GM18861 (cell line): ENCODE data around the gene EFNA3.

Experiments used
- ATAC-seq: cut with Tn5 transposase; IDR thresholded peaks from one replicate; pipeline ENCODE4 v1.9.1; 2021; ENCODE audit not compliant: unreplicated experiment

EFNA3 gene

DNA sequence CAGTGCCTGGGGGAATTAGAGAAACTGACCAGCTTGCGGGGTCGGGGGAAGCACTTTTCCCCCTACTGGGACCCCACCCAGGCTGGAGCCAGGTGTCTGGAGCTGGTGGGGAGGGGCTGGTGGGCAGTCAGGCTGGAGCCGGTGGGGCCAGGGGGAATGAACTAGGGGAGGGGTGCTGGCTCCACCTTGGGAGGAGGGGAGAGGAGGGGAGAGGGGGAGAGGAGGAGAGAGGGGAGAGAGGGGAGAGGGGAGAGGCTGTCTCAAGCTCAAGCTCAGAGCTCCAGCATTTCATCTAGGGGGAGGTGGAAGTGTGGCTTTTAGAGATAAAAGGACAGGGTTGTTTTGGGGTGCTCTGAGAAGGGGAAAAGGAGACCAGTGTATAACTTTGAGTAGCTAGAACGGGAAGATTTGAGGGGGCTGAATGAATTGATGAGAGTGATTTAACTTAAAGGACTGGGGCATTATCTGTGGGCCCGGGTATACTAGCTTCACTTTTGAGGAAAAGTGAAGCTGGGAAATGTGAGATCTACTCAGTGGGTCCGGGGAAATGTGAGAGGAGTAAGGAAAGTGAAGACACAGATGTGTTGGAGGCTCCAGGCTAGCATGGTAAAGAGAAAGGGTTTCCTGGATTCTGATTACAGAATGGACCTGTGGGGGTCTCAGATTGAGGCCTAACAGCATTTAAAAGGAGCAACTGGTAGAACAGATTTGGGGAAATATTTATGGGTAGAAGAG lies 51.8 kb downstream of the EFNA3 start:
- no peak for ATAC-seq

DNA sequence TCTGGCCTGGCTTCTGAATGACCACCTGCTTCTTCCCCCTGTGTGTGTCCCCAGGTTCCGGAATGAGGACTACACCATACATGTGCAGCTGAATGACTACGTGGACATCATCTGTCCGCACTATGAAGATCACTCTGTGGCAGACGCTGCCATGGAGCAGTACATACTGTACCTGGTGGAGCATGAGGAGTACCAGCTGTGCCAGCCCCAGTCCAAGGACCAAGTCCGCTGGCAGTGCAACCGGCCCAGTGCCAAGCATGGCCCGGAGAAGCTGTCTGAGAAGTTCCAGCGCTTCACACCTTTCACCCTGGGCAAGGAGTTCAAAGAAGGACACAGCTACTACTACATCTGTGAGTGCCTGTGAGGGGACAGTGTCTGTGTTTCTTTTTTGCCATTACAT lies 52.6 kb downstream of the EFNA3 start:
- no peak for ATAC-seq

DNA sequence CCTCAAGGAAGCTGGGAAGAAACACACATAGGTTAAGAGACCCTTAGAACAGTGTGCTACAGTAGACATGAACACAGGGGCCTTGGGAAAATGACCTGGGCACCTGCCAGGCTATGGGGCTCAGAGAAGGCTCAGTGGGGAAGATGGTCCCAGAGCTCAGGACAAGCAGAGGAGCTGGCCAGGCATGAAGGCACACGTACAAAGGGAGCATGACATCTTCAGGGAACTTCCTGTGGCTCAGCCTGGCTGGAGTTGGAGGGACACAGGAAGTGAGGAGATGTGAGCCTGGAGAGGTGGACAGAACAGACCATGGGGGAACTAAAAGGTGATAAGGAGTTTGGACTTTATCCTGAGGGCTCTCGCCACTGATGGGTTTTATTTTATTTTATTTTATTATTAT lies 53.2 kb downstream of the EFNA3 start:
- no peak for ATAC-seq

- ATAC-seq, result no peak
Observed at GRCh38 chr1:155133799-155134281, 55.2 kb downstream of the EFNA3 start.

DNA sequence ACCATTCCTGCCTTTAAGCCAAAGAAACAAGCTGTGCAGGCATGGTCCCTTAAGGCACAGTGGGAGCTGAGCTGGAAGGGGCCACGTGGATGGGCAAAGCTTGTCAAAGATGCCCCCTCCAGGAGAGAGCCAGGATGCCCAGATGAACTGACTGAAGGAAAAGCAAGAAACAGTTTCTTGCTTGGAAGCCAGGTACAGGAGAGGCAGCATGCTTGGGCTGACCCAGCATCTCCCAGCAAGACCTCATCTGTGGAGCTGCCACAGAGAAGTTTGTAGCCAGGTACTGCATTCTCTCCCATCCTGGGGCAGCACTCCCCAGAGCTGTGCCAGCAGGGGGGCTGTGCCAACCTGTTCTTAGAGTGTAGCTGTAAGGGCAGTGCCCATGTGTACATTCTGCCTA lies 55.7 kb downstream of the EFNA3 start:
- no peak for ATAC-seq

- ATAC-seq, result no peak
Observed at GRCh38 chr1:155134880-155135414, 56.3 kb downstream of the EFNA3 start.

- ATAC-seq, result peak; percentile 51
Observed at GRCh38 chr1:155135415-155136028, 56.9 kb downstream of the EFNA3 start, which contains the start of gene SLC50A1. TSS of gene SLC50A1 (plus strand) at chr1:155135852. CDS start at chr1:155135912, 60 bp downstream.

DNA sequence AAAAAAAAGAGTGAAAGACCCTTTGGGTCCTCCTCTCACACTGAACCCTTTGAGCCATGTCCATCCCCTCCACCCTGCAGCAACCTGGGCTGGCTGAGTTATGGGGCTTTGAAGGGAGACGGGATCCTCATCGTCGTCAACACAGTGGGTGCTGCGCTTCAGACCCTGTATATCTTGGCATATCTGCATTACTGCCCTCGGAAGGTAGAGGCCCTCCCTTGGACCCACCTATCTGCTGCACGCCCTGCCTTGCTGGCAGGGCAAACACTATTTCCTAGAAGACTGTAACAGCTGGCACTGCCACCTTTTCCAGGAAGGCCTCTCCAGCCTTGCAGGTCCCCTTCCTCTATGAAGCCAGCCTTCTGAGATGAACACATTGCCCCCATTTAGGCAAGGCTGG lies 58.1 kb downstream of the EFNA3 start:
- ATAC-seq, result no peak
